Skeletal muscle tissue (tissue), 4 donors: ENCODE data around the gene TSPAN11. TPM values are rescaled to one million over a fixed set of nuclear protein-coding genes. Genes with fewer than 3 reads are reported as not detected.

Source experiments
- H3K27ac ChIP-seq: one replicate; pipeline ENCODE4 v1.7.0; 2013; ENCODE audit warnings: mild to moderate bottlenecking, low read depth, low read length, inconsistent platforms
- H3K27me3 ChIP-seq, 3 donors: one replicate each; pipeline ENCODE4 v1.7.0; 2013; ENCODE audit warnings: low read length in 3 of 3; ENCODE audit not compliant: control insufficient read depth in 3 of 3, insufficient read depth in 3 of 3
- H3K36me3 ChIP-seq, 3 donors: one replicate each; pipeline ENCODE4 v1.7.0; 2013; ENCODE audit warnings: low read length in 3 of 3; ENCODE audit not compliant: control insufficient read depth in 3 of 3, insufficient read depth in 3 of 3
- H3K4me1 ChIP-seq, 3 donors: one replicate each; pipeline ENCODE4 v1.7.0; 2013; ENCODE audit warnings: low read length in 3 of 3, mild to moderate bottlenecking in 3 of 3; ENCODE audit not compliant: control insufficient read depth in 3 of 3, insufficient read depth in 3 of 3
- H3K4me3 ChIP-seq, 3 donors: one replicate each; pipeline ENCODE4 v1.7.0; 2013; ENCODE audit warnings: low read length in 3 of 3
- H3K9ac ChIP-seq, 3 donors: one replicate each; pipeline ENCODE4 v1.7.0; 2013; ENCODE audit warnings: low read length in 3 of 3, mild to moderate bottlenecking in 3 of 3, moderate library complexity in 2 of 3, low read depth in 1 of 3
- H3K9me3 ChIP-seq, 3 donors: one replicate each; pipeline ENCODE4 v1.7.0; 2013; ENCODE audit warnings: low read length in 3 of 3; ENCODE audit not compliant: control insufficient read depth in 3 of 3
- total RNA-seq: library from RNA; depleted of rRNA; stranded (reverse); fragments of >200 nt; gene quantifications from one replicate; pipeline ENCODE4 v1.2.3, GENCODE V29; 2014
- donor health status: Osteomylitis.

TSPAN11 gene, protein sequence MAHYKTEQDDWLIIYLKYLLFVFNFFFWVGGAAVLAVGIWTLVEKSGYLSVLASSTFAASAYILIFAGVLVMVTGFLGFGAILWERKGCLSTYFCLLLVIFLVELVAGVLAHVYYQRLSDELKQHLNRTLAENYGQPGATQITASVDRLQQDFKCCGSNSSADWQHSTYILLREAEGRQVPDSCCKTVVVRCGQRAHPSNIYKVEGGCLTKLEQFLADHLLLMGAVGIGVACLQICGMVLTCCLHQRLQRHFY
- total RNA-seq: 7.3 TPM

DNA sequence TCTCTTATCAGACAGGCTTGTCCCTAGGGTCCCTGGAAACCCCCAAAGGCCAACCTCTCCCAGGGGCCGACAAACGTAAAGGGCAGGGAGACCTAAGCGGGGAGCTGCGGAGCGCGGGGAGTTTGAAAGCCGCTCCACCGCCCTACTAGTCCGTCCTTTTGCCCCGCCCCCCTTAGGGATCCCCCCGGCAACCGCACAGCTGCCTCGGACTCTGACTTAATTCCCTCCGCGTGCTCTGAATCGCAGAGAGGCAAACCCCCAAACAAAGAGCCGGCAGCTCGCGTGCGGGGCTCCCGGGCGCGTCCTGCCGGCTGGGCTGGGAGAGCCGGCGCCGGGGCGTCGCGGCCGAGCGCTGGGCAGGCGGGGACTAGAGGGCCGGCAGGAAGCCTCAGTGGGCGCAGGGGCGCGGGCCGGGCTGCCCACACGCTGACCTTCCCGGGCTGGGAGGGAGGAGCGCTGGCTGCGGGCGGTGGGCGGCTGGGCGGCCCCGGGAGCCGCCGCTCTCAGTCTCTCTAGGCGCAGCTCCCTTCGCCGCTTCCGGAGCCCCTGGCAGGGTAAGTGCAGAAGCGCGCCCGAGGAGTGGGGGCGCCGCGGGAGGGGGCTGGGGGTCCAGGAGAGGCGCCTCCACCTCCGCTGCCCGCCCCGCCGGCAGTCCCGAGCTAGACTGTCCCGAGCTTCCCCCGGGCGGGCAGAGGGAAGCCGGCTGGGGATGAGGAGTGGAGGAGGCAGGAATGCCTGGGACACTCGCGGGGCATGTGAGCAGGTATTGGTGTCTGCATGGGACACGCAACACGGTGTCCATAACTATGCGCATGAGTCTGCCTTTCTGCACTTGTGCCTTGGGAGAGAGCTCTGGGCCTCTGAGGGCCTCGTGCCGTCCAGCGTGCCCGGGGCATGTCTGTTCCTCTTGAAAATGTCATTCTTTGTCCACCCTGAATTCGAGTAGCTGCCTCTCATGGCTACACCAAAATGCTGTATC lies at the start of gene TSPAN11:
TSS of gene TSPAN11 (plus strand) at position 506 of the 979 bp plus-strand sequence. CDS start 27,244 bp downstream, outside the sequence.
- Histone ChIP-seq H3K4me1 (peaks cover 4 to 10% (median 6%) of the 10 kb centered on the region in 3 donors), H3K36me3 (no peaks in the 10 kb centered on the region), H3K9ac (peak within 1 kb of the TSS in 2 of 3 donors; percentile 8 to 21), H3K4me3 (peak within 1 kb of the TSS; percentile 21 to 52 (median 24)), H3K27ac (no peak within 1 kb of the TSS), H3K27me3 (peaks cover 15 to 50% (median 32%) of the 10 kb centered on the region in 3 donors), H3K9me3 (no peaks in the 10 kb centered on the region)

DNA sequence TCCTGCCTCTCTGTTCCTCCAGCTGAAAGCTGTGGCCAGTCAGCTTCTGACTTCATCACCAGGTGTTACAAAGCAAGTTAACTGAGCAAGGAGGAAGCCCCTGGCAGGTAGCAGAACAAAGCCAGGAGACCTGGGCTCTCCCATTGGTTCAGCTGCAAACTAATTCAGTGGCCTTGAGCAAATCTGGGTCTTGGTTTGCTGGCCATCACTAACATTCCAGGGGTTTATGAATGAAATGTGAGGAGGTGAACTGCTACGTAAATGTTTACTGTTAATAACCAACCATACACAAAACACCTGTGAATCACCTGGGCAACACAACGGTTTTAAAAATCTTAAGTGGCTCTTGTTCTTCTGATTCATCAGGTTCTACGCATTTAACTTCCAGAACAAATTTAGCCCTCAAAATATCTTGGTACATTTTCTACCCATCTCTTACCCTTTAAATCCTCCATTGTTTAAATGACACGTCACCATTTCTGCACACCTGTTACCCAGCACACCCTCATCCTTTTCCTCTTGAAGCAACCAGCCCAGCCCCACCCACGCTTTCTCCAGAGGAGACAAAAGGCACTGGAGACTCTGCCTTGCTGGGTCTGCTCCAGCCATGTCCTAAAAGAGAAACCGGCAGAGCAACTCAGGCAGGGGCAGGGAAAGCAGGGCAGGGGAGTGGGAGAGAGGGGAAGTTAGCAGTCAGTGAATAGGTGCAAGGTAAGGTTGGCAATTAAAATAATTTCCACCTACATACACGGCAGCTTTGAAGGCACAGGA lies 49.3 kb upstream of the TSPAN11 start:
- no peaks in the 10 kb centered on the region for H3K36me3 ChIP-seq
- H3K27me3 ChIP-seq: peaks cover 7 to 20% (median 8%) of the 10 kb centered on the region in 3 donors
- no peak overlapping the region for H3K9ac ChIP-seq
- no peak overlapping the region for H3K27ac ChIP-seq
- no peak overlapping the region for H3K4me3 ChIP-seq
- peaks cover 0 to 13% (median 2%) of the 10 kb centered on the region in 3 donors for H3K4me1 ChIP-seq
- no peaks in the 10 kb centered on the region for H3K9me3 ChIP-seq

DNA sequence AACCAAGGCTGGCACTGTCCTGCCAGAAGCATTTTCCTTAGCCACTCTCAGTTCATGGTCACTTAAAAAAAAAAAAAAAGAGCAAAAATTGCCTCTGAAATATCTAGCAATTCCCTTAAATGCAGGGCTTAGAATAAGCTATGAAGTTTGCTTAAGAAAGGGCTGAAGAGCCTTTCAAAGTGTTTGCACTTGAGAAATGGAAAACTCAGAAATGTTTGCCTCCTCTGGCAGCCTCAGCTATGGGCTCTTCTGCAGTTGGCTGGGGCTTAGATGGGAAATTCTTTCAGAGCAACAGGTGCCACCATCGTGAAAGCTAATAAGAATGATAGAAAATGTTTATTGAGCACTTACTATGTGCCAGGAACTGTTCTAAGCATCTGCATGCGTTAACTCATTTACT lies 48.5 kb upstream of the TSPAN11 start:
- H3K27me3 ChIP-seq: peaks cover 7 to 20% (median 8%) of the 10 kb centered on the region in 3 donors
- peaks cover 0 to 13% (median 2%) of the 10 kb centered on the region in 3 donors for H3K4me1 ChIP-seq
- H3K4me3 ChIP-seq: no peak overlapping the region
- H3K27ac ChIP-seq: no peak overlapping the region
- no peaks in the 10 kb centered on the region for H3K36me3 ChIP-seq
- no peaks in the 10 kb centered on the region for H3K9me3 ChIP-seq
- H3K9ac ChIP-seq: no peak overlapping the region

DNA sequence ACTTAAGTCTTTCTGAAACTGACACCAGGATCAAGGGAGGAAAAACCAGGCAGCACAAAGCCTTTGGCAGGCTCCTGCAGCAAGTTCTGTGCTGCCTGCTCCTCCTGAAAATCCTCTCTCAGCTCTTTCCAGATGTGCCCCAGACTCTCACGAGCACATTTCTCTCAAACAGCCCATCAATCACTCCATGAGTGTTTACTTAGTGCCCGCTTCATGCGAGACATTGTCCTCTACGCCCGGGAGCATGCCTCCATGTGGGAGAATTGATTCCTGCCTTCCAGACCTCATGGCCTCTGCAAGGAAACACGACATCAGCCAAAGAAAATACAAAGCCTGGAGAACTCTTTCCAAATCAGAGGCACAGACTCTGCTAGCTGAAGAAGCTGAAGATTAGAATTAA lies 46.5 kb upstream of the TSPAN11 start:
- Histone ChIP-seq H3K36me3 (no peaks in the 10 kb centered on the region), H3K4me1 (peaks cover 0 to 7% (median 0%) of the 10 kb centered on the region in 3 donors), H3K27ac (no peak overlapping the region), H3K4me3 (no peak overlapping the region), H3K9ac (no peak overlapping the region), H3K9me3 (no peaks in the 10 kb centered on the region), H3K27me3 (peaks cover 7 to 20% (median 8%) of the 10 kb centered on the region in 3 donors)

DNA sequence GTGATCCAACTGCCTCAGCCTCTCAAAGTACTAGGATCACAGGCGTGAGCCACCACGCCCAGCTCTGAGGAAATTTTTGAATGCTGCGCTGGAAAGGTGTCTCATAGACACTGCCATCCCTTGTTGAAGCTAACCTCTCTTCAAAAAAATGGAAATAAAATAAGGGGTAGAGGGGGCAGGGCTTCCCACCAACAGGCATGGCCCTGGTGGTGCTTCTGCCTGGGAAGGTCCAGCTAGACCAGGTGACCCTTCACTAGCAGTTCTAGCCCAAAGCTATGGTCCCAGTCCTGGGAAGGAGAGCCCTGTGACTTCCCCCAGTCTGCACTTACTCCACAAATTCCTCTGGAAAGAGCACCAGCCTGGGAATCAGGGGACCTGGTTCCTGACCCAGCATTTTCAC lies 45.7 kb upstream of the TSPAN11 start:
- H3K9me3 ChIP-seq: peaks cover 0 to 5% (median 0%) of the 10 kb centered on the region in 3 donors
- no peak overlapping the region for H3K4me3 ChIP-seq
- peaks cover 7 to 17% (median 8%) of the 10 kb centered on the region in 3 donors for H3K27me3 ChIP-seq
- H3K27ac ChIP-seq: no peak overlapping the region
- peaks cover 0 to under 1% (median 0%) of the 10 kb centered on the region in 3 donors for H3K4me1 ChIP-seq
- no peaks in the 10 kb centered on the region for H3K36me3 ChIP-seq
- H3K9ac ChIP-seq: no peak overlapping the region

DNA sequence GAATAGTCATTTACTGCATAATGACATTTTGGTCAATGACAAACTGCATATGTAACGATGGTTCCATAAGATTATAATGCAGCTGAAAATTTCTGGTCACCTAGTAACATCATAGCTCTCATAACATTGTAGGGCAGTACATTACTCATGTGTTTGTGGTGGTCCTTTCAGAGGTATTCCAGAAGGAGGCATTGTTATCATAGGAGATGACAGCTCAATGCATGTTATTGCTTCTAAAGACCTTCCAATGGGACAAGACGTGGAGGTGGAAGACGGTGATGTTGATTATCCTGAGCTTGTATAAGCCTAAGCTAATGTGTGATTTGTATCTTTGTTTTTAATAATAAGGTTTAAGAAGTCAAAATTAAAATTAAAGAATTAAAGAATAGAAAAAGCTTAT lies 43.8 kb upstream of the TSPAN11 start:
- H3K9ac ChIP-seq: no peak overlapping the region

DNA sequence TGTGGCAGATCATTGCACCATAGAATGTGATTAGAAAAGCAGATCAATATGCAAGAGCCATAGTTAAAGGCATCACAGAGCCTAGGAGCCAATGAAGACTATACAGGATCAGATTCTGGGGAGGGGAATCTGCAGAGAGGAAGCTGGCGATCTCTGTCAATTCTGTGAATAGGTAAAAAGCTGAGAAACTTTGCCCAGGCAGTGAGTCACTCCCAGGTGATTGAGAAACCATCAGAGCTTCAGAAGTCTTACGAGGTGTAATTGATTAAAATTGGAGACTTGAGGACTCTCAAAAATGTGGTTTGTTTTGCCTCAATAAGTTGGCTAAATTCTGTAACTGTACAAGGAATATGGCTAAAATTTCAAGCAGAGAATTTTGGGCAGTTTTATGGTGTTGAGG lies 41.7 kb upstream of the TSPAN11 start:
- Histone ChIP-seq H3K4me3 (no peak overlapping the region), H3K27ac (no peak overlapping the region), H3K9me3 (peaks cover 0 to 13% (median 13%) of the 10 kb centered on the region in 3 donors), H3K4me1 (no peaks in the 10 kb centered on the region), H3K36me3 (no peaks in the 10 kb centered on the region), H3K9ac (no peak overlapping the region), H3K27me3 (peaks cover 0 to 8% (median 3%) of the 10 kb centered on the region in 3 donors)

More for the DNA sequence above, 43.8 kb upstream of the TSPAN11 start:
- Histone ChIP-seq H3K27ac (no peak overlapping the region), H3K27me3 (peaks cover 0 to 8% (median 4%) of the 10 kb centered on the region in 3 donors), H3K4me3 (no peak overlapping the region), H3K36me3 (no peaks in the 10 kb centered on the region), H3K4me1 (no peaks in the 10 kb centered on the region), H3K9me3 (peaks cover 0 to 13% (median 12%) of the 10 kb centered on the region in 3 donors)

DNA sequence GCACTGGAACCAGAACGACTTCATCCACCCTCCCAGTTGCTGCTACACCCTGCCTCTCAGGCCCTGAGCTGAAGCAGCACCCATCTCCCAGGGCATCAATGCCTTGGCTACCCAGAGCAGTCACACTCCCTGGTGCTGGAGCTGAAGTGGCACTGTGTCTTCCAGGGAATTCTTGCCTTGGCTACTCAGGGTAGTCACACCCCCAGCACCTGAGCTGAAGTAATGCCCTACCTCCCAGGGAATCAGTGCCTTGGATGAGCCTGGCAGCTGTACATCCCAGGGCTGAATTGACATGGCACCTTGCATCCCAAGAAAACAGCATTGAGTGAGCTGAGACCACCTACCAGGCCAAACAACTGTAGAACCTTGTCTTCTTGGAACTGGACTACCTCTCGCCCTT lies 41.2 kb upstream of the TSPAN11 start:
- peaks cover 0 to 13% (median 13%) of the 10 kb centered on the region in 3 donors for H3K9me3 ChIP-seq
- H3K4me1 ChIP-seq: no peaks in the 10 kb centered on the region

DNA sequence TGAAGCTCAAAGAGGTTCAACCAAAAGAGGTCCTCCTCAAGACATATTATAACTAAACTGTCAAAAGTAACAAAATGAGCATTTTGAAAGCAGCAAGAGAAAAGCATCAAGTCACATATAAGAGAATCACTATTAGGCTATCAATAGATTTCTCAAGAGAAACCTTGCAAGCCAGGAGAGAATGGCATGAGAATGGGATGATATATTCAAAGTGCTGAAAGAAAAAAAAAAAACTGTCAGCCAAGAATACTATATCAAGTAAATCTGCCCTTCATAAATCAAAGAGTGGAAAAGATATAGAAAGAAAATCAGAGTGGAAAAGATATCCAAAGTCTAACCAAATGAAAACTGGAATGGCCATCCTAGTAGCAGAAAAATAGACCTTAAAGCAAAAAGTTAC lies 39.3 kb upstream of the TSPAN11 start:
- no peaks in the 10 kb centered on the region for H3K36me3 ChIP-seq

More for the DNA sequence above, 41.2 kb upstream of the TSPAN11 start:
- H3K4me3 ChIP-seq: no peak overlapping the region
- no peaks in the 10 kb centered on the region for H3K36me3 ChIP-seq
- H3K27me3 ChIP-seq: peaks cover 0 to 8% (median under 1%) of the 10 kb centered on the region in 3 donors
- no peak overlapping the region for H3K27ac ChIP-seq
- H3K9ac ChIP-seq: no peak overlapping the region

More for the DNA sequence above, 39.3 kb upstream of the TSPAN11 start:
- Histone ChIP-seq H3K9ac (no peak overlapping the region), H3K27me3 (no peaks in the 10 kb centered on the region), H3K4me3 (no peak overlapping the region), H3K9me3 (peaks cover 0 to 13% (median 13%) of the 10 kb centered on the region in 3 donors), H3K4me1 (no peaks in the 10 kb centered on the region), H3K27ac (no peak overlapping the region)
